GM19043 (cell line): Measurements from ENCODE around the gene SUMF2.
"Not testable (repeated sequence)": the region's sequence is repeated elsewhere in the genome, so short reads cannot be mapped to it uniquely, and the experiment has no call there.

Source experiments
- ATAC-seq: cut with Tn5 transposase; IDR thresholded peaks from one replicate; pipeline ENCODE4 v1.9.1; 2021; ENCODE audit warnings: low read depth; ENCODE audit not compliant: unreplicated experiment

The SUMF2 gene

GRCh38 chr7:56063882-56064625 is at the start of gene SUMF2:
Gene SUMF2 (plus strand): TSS chr7:56064286. CDS start chr7:56064312, 26 bp downstream.
- ATAC-seq = peak; percentile 88

- ATAC-seq = not testable (repeated sequence)
Measured at GRCh38 chr7:56017015-56017414, 47.1 kb upstream of the SUMF2 start.

- no peak for ATAC-seq
Measured at GRCh38 chr7:56019501-56019900, 44.6 kb upstream of the SUMF2 start.

GRCh38 chr7:56023500-56023899 is 40.6 kb upstream of the SUMF2 start:
- ATAC-seq = no peak

GRCh38 chr7:56026538-56026937 is 37.5 kb upstream of the SUMF2 start:
- no peak for ATAC-seq

GRCh38 chr7:56028942-56029630 is 35.0 kb upstream of the SUMF2 start:
- ATAC-seq = no peak

- ATAC-seq = no peak
Measured at GRCh38 chr7:56030340-56030739, 33.7 kb upstream of the SUMF2 start.

GRCh38 chr7:56031556-56031955 is 32.5 kb upstream of the SUMF2 start:
- ATAC-seq = not testable (repeated sequence)

- ATAC-seq = not testable (repeated sequence)
Measured at GRCh38 chr7:56032578-56032977, 31.5 kb upstream of the SUMF2 start.

GRCh38 chr7:56033671-56034432 is 30.2 kb upstream of the SUMF2 start:
- peak; percentile 90 for ATAC-seq

- ATAC-seq = no peak
Measured at GRCh38 chr7:56040730-56041129, 23.4 kb upstream of the SUMF2 start.

- ATAC-seq = not testable (repeated sequence)
Measured at GRCh38 chr7:56045758-56046157, 18.3 kb upstream of the SUMF2 start.

- ATAC-seq = no peak
Measured at GRCh38 chr7:56046721-56047445, 17.2 kb upstream of the SUMF2 start.

GRCh38 chr7:56047446-56048116 is 16.5 kb upstream of the SUMF2 start:
- ATAC-seq = not testable (repeated sequence)

- ATAC-seq = no peak
Measured at GRCh38 chr7:56048245-56048644, 15.8 kb upstream of the SUMF2 start.

GRCh38 chr7:56048763-56049162 is 15.3 kb upstream of the SUMF2 start:
- not testable (repeated sequence) for ATAC-seq

- no peak for ATAC-seq
Measured at GRCh38 chr7:56051053-56051338, 13.1 kb upstream of the SUMF2 start.

- peak; percentile 92 for ATAC-seq
Measured at GRCh38 chr7:56051339-56052191, 12.5 kb upstream of the SUMF2 start, which contains the start of the genes CCT6A and PSPH. Gene CCT6A (plus strand): TSS chr7:56051765. CDS start chr7:56051849, 84 bp downstream. Gene PSPH (minus strand): TSS chr7:56051444. CDS start chr7:56021212, 30,232 bp downstream.

- no peak for ATAC-seq
Measured at GRCh38 chr7:56053379-56053778, 10.7 kb upstream of the SUMF2 start.
